ENCODE data around the gene DPF3.

DNA sequence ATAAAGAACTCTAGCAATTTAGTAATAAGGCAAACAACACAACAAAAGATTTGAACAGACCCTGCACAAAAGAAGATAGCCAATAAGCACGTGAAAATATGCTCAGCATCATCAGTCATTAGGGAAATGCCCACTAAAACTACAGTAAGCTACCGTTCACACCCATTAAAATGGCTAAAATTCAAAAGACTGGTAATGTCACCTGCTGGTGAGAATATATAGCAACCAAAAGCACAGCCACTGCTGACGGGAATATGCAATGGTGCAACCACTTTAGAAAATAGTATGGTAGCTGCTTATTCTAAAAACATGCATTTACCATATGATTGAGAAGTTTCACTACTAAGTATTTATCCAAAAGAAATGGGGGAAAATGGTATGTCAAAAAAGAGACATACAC is 74.9 kb downstream of the DPF3 start:
- TF ChIP-seq, protein P1, sequence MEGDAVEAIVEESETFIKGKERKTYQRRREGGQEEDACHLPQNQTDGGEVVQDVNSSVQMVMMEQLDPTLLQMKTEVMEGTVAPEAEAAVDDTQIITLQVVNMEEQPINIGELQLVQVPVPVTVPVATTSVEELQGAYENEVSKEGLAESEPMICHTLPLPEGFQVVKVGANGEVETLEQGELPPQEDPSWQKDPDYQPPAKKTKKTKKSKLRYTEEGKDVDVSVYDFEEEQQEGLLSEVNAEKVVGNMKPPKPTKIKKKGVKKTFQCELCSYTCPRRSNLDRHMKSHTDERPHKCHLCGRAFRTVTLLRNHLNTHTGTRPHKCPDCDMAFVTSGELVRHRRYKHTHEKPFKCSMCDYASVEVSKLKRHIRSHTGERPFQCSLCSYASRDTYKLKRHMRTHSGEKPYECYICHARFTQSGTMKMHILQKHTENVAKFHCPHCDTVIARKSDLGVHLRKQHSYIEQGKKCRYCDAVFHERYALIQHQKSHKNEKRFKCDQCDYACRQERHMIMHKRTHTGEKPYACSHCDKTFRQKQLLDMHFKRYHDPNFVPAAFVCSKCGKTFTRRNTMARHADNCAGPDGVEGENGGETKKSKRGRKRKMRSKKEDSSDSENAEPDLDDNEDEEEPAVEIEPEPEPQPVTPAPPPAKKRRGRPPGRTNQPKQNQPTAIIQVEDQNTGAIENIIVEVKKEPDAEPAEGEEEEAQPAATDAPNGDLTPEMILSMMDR (IDR thresholded peaks at IDR 0.05) = no peak
- TF ChIP-seq EZH2 (IDR thresholded peaks at IDR 0.05; ENCODE audit: borderline replicate concordance, insufficient read depth, low read depth, low read length, poor library complexity, severe bottlenecking) = no peak

Data from B cell (primary cell).